Adrenal gland (tissue), 12 donors: Measurements from ENCODE around the gene ARHGAP22. TPM values are rescaled to one million over a fixed set of nuclear protein-coding genes. Genes with fewer than 3 reads are reported as not detected.

ENCODE experiments used
- DNase-seq, 7 donors: peaks; one replicate each; pipeline ENCODE4 v3.0.0-alpha.2; 2019 to 2020
- H3K27ac ChIP-seq, 5 donors: fragments of 200-600 bp; sonication (generic) in 4 of 5; 1 replicate in 3 of 5; 2 replicates in 2 of 5; pipeline versions ENCODE4 v1.5.1 to v1.8.0; 2016 to 2020; ENCODE audit warnings: mild to moderate bottlenecking in 1 of 5
- H3K27me3 ChIP-seq: fragments of 200-600 bp; 2 replicates; pipeline ENCODE4 v1.8.0; 2021
- H3K36me3 ChIP-seq, 2 donors: fragments of 200-600 bp; replicated peaks in 1 of 2; 1 replicate in 1 of 2; 2 replicates in 1 of 2; pipeline versions ENCODE4 v1.5.1 to v1.8.0; 2018 to 2022
- H3K4me1 ChIP-seq, 2 donors: fragments of 200-600 bp; replicated peaks in 1 of 2; 1 replicate in 1 of 2; 2 replicates in 1 of 2; pipeline versions ENCODE4 v1.5.1 to v1.8.0; 2018 to 2021
- H3K4me3 ChIP-seq, 4 donors: fragments of 200-600 bp; sonication (generic) in 3 of 4; one replicate each; pipeline ENCODE4 v1.5.1; 2016 to 2018
- H3K9me3 ChIP-seq, 3 donors: fragments of 200-600 bp; sonication (generic) in 1 of 3; replicated peaks in 1 of 3; 1 replicate in 2 of 3; 2 replicates in 1 of 3; pipeline versions ENCODE4 v1.5.1 to v1.8.0; 2016 to 2021
- POLR2A ChIP-seq, 2 donors: fragments of 450-650 bp; IDR thresholded peaks; one replicate each; pipeline ENCODE4 v1.6.1; 2017; ENCODE audit warnings: antibody characterized with exemption in 2 of 2, mild to moderate bottlenecking in 2 of 2, moderate library complexity in 1 of 2
- WGBS, 4 donors: extraction: QIAGEN DNeasy Blood & Tissue Kit in 2 of 4; methylation state at CpG; one replicate each; pipeline versions ENCODE4 v1.1.5 to v1.1.7; 2013 to 2017; 5-methylcytosine and 5-hydroxymethylcytosine counted together
- intact Hi-C, 2 donors: fragments of 100-400 bp; cut with DNase I; formaldehyde crosslinking; loops; one replicate each; pipeline versions ENCODE4 v1.14.1 to v1.15.0; 2022 to 2023
- polyA plus RNA-seq, 3 donors: library from polyadenylated mRNA; stranded (reverse); fragments of 200-250 nt in 2 of 3; fragments of 350-450 nt in 1 of 3; fragmentation: Illumina TruSeq in 1 of 3; extraction: RNeasy Lipid Tissue Mini Kit (QIAGEN cat#74804) in 1 of 3; gene quantifications; one replicate each; pipeline ENCODE4 v1.2.3, GENCODE V29; 2013 to 2014
- total RNA-seq, 9 donors: library from RNA; depleted of rRNA in 4 of 9; stranded (reverse); fragments of >200 nt in 4 of 9; fragments of 120-200 nt in 1 of 9; fragmentation: NEBNext Ultra II Directional in 1 of 9; extraction: Animal tissue kit (Norgen Biotek cat#: 25700) in 1 of 9; gene quantifications; one replicate each; pipeline versions ENCODE4 v1.1.0 to v1.2.4, GENCODE V29; 2013 to 2023
- TF ChIP-seq, protein P1 (sequence below), 6 experiments: fragments of 450-650 bp in 4 of 6; fragments of 200-600 bp in 2 of 6; sonication (generic) in 1 of 6; IDR thresholded peaks; 1 replicate in 5 of 6; 2 replicates in 1 of 6; pipeline versions ENCODE4 v1.5.1 to v1.8.0; 2016 to 2021; ENCODE audit warnings: antibody characterized with exemption in 6 of 6, mild to moderate bottlenecking in 2 of 6, moderate library complexity in 1 of 6
- donor health status: healthy with polysubstance abuse.
- donor health status: Bipolar disorder and iron deficiency.
- donor health status: DM: yes; HTN: yes; CAD: no.
- donor health status: DM: no; HTN: no; CAD: no.
- donor health status: DM: no; HTN: no; CAD: no.
- donor health status: DM: yes; HTN: yes; CAD: no.

ARHGAP22 gene
- total and polyA plus RNA-seq, 12 donors = 0.91 to 11.6 (median 4.6) TPM

DNA sequence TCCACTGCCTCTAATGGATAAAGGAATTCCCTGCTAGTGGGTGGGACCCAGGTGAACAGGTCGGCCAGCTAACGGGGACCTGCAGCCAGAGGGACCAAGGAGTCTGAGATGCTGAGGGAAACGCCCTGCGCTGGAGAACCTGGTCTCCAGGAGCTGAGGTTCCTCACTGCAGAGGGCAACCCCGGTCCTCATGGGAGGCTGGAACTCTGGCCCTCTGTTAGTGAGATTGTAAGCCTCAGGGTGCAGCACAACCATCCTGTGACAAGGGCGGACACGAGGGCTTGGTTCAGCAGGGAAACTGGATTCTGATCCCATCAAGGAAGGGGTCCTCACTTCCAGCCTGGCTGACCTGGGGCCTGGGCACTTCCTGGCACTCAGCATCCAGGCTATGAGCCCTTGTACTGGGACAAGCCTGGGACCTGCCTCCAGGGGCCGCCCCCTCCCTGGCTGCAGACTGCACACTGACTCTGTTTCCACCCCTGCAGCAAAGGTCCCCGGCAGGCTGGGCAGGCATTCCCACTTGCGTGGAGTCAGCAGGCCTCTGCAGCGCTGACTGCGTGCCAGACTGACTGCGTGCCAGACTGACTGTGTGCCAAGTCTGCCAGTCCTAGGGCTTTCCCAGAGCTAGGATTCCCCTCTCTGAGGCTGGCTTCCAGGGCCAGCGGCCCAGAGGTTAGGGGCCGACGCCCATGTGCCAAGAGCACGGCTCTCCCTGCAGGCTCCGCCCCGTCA is 155.2 kb downstream of the ARHGAP22 start:
- Histone ChIP-seq H3K4me1 (no peaks in the 10 kb centered on the region), H3K36me3 (no peaks in the 10 kb centered on the region), H3K9me3 (no peaks in the 10 kb centered on the region), H3K27ac (no peak overlapping the region), H3K27me3 (no peaks in the 10 kb centered on the region), H3K4me3 (no peak overlapping the region)
- no peak for TF ChIP-seq POLR2A (IDR thresholded peaks at IDR 0.05)
- TF ChIP-seq, protein P1, sequence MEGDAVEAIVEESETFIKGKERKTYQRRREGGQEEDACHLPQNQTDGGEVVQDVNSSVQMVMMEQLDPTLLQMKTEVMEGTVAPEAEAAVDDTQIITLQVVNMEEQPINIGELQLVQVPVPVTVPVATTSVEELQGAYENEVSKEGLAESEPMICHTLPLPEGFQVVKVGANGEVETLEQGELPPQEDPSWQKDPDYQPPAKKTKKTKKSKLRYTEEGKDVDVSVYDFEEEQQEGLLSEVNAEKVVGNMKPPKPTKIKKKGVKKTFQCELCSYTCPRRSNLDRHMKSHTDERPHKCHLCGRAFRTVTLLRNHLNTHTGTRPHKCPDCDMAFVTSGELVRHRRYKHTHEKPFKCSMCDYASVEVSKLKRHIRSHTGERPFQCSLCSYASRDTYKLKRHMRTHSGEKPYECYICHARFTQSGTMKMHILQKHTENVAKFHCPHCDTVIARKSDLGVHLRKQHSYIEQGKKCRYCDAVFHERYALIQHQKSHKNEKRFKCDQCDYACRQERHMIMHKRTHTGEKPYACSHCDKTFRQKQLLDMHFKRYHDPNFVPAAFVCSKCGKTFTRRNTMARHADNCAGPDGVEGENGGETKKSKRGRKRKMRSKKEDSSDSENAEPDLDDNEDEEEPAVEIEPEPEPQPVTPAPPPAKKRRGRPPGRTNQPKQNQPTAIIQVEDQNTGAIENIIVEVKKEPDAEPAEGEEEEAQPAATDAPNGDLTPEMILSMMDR (IDR thresholded peaks at IDR 0.05) = no peak
- intact Hi-C loops = no loop called here
- 88 to 100% (median 93%) methylated on average over 5 to 19 of the region's 19 CpGs for WGBS, 4 donors
- no peak for DNase-seq

DNA sequence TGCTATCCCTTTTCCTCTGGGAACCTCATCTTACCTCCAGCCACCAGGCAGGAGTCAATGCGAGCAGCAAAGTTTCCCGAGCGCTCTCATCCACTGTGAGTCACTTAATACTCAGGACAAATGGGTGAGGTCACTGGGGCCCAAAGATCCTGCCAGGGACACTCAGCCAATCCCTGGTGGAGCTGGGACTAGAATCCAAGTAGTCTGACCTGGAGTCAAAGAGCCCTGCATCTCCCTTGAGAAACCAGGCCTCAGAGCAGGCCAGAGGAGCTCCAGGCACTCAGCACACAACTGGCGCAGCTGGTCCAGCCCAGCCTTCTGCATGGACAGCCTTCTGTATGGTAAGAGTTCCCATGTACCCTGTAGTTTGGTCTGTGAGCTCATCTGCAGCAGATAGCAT is 156.1 kb downstream of the ARHGAP22 start:
- no peak overlapping the region for H3K27ac ChIP-seq
- no peak overlapping the region for H3K4me3 ChIP-seq
- intact Hi-C loops = no loop called here
- DNase-seq = peak in 1 of 7 donors; percentile 34
- H3K4me1 ChIP-seq = no peaks in the 10 kb centered on the region
- TF ChIP-seq, protein P1 (IDR thresholded peaks at IDR 0.05) = no peak
- TF ChIP-seq POLR2A (IDR thresholded peaks at IDR 0.05) = no peak
- no peaks in the 10 kb centered on the region for H3K36me3 ChIP-seq
- H3K27me3 ChIP-seq = no peaks in the 10 kb centered on the region
- H3K9me3 ChIP-seq = no peaks in the 10 kb centered on the region
- 76 to 95% (median 84%) methylated on average over 3 to 4 of the region's 4 CpGs for WGBS, 4 donors

DNA sequence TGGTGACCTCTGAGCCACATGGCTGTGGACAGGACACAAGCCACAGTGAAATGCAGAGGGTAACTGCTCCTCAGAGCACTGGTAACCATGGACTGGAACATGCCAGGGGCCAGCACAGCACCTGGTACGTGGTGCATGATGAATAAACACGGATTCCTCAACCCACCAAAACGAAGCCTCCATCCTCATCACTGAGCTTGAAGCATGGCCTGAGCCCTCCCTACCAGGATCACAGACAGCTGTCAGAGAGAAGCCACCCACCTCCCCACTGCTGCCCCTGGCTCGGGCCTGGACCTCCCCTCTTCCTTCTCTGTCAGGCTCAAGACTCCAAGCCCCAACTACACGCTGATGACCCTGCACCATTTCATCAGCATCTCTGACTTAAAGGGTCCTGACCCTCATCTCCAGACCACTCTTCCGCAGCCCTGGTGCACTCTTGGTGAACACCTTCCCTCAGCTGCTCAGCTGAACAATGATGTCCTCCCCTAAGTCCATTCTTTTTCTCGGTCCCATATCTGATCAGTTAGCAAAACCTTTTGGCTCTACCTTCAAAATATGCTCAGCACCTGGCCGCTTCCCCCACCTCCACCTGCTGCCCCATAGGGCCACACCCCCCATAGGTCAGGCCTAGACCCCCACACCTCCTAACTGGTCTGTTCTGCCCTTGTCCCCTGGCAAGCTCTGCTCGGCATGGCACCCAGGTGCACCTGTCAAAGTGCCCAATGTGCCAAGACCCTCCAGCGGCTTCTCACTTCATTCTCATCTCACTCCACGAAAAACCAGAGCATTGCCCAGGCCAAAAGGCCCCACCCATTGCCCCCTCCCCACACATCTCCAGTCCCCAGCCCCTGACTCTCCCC is 157.3 kb downstream of the ARHGAP22 start:
- no peaks in the 10 kb centered on the region for H3K27me3 ChIP-seq
- WGBS, 4 donors = 87 to 93% (median 90%) methylated on average over 11 of the region's 11 CpGs
- TF ChIP-seq, protein P1 (IDR thresholded peaks at IDR 0.05) = no peak
- no peak for TF ChIP-seq POLR2A (IDR thresholded peaks at IDR 0.05)
- DNase-seq = peak in 1 of 7 donors; percentile 39
- intact Hi-C loops = no loop called here
- H3K27ac ChIP-seq = no peak overlapping the region
- H3K9me3 ChIP-seq = no peaks in the 10 kb centered on the region
- H3K36me3 ChIP-seq = no peaks in the 10 kb centered on the region
- H3K4me3 ChIP-seq = no peak overlapping the region
- H3K4me1 ChIP-seq = no peaks in the 10 kb centered on the region

DNA sequence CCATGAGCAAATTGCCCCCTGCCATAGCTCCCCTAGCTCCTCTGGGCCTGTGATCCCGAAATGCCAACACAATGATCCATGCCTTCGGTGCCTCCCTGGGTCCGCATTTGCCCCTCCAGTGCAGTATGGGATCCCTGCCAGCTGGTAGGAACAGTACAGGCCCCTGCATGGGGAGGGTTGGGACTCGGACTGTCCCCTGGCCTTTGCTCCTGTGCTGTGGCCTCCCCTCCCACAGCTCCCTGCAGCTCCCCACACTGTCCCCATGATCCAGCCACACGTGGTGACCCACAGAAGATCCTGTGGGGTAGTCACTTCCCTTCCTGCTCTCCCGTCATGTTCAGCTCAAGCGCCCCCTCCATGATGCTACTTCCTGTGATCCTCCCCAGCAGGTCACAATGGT is 158.1 kb downstream of the ARHGAP22 start:
- Histone ChIP-seq H3K27me3 (no peaks in the 10 kb centered on the region), H3K27ac (no peak overlapping the region), H3K9me3 (no peaks in the 10 kb centered on the region), H3K4me1 (no peaks in the 10 kb centered on the region), H3K36me3 (no peaks in the 10 kb centered on the region), H3K4me3 (no peak overlapping the region)
- intact Hi-C loops = no loop called here
- TF ChIP-seq POLR2A (IDR thresholded peaks at IDR 0.05) = no peak
- TF ChIP-seq, protein P1 (IDR thresholded peaks at IDR 0.05) = no peak
- 80 to 85% (median 82%) methylated on average over 3 to 7 of the region's 7 CpGs for WGBS, 4 donors
- DNase-seq = peak in 2 of 7 donors; percentile 12 to 35
